GM12878 (cell line): ENCODE measurements around the gene SIMC1. TPM values are rescaled to one million over a fixed set of nuclear protein-coding genes. Genes with fewer than 3 reads are reported as not detected.
"Not testable (repeated sequence)": the region's sequence is repeated elsewhere in the genome, so short reads cannot be mapped to it uniquely, and the experiment has no call there.

Source experiments
- ATAC-seq: fragments of 200-7000 bp; cut with Tn5 transposase; 3 replicates; pipeline ENCODE4 v1.9.1; 2020; ENCODE audit warnings: mild to moderate bottlenecking, moderate library complexity
- BruUV-seq: library from RNA; stranded (reverse); fragments of 400-500 nt; replicated peaks from 2 replicates; lab custom pipeline; 2021; lab: Mats Ljungman, UMichigan
- CTCF ChIA-PET: fragments of 300-600 bp; sonication (Branson Sonifier 250); formaldehyde crosslinking; extraction: SDS; loops from one replicate; lab custom pipeline; 2021; ENCODE audit warnings: inconsistent platforms; lab: Yijun Ruan, JAX
- POLR2A ChIA-PET: fragments of 350-600 bp; formaldehyde crosslinking; extraction: SDS; loops from one replicate; lab custom pipeline; 2021; ENCODE audit warnings: inconsistent platforms; lab: Charles Lee
- RAD21 ChIA-PET: fragments of 300-600 bp; sonication (Branson Sonifier 250); formaldehyde crosslinking; loops from one replicate; lab custom pipeline; 2023; ENCODE audit warnings: antibody characterized with exemption; ENCODE audit not compliant: unreplicated experiment; lab: Charles Lee
- SMC1A ChIA-PET: fragments of 300-600 bp; sonication (Branson Sonifier 250); formaldehyde crosslinking; loops from one replicate; lab custom pipeline; 2023; ENCODE audit not compliant: unreplicated experiment, uncharacterized antibody; lab: Charles Lee
- DNase-seq: peaks from one replicate; pipeline ENCODE4 v3.0.0-alpha.2; 2011; ENCODE audit warnings: low read depth, low spot score
- FAIRE-seq: peaks from 3 replicates; lab custom pipeline; 2011; peaks lifted over from hg19 to GRCh38; lab: Jason Lieb, UNC
- H2AFZ ChIP-seq: 2 replicates; pipeline ENCODE4 v1.6.0; 2011; ENCODE audit warnings: low read depth, low read length, control low read depth; ENCODE audit not compliant: control insufficient read depth
- H3K27ac ChIP-seq: 2 replicates; pipeline ENCODE4 v1.5.1; 2011; ENCODE audit warnings: control low read depth; ENCODE audit not compliant: control insufficient read depth, insufficient read depth
- H3K27me3 ChIP-seq, 2 experiments: replicated peaks in 1 of 2; 2 replicates each; pipeline versions ENCODE4 v1.6.0 to v1.6.1; 2011; ENCODE audit warnings: low read length in 1 of 2; ENCODE audit not compliant: control insufficient read depth in 2 of 2, insufficient read depth in 2 of 2
- H3K36me3 ChIP-seq, 2 experiments: 2 replicates each; pipeline ENCODE4 v1.5.1; 2011; ENCODE audit warnings: low read length in 1 of 2; ENCODE audit not compliant: control insufficient read depth in 2 of 2, insufficient read depth in 2 of 2
- H3K4me1 ChIP-seq: 2 replicates; pipeline ENCODE4 v1.6.1; 2011; ENCODE audit warnings: mild to moderate bottlenecking, low read length, moderate library complexity, mixed read lengths; ENCODE audit not compliant: control insufficient read depth, insufficient read depth
- H3K4me2 ChIP-seq: 2 replicates; pipeline ENCODE4 v1.6.0; 2011; ENCODE audit warnings: control low read depth; ENCODE audit not compliant: control insufficient read depth, insufficient read depth
- H3K4me3 ChIP-seq: fragments of 200-600 bp; sonication (generic); 2 replicates; pipeline ENCODE4 v1.5.1; 2016
- H3K79me2 ChIP-seq: 2 replicates; pipeline ENCODE4 v1.6.0; 2011; ENCODE audit warnings: low read length; ENCODE audit not compliant: control insufficient read depth, insufficient read depth
- H3K9ac ChIP-seq: 2 replicates; pipeline ENCODE4 v1.8.0; 2011; ENCODE audit warnings: low read length, control low read depth, mixed read lengths; ENCODE audit not compliant: control insufficient read depth, insufficient read depth
- H3K9me3 ChIP-seq: replicated peaks from 3 replicates; pipeline ENCODE4 v1.5.1; 2011; ENCODE audit warnings: mild to moderate bottlenecking, low read length; ENCODE audit not compliant: control insufficient read depth, insufficient read depth
- H4K20me1 ChIP-seq: 2 replicates; pipeline ENCODE4 v1.6.0; 2011; ENCODE audit not compliant: control insufficient read depth, insufficient read depth
- WGBS: methylation state at CpG from one replicate; pipeline ENCODE4 v1.1.6; 2016; ENCODE audit warnings: low lambda C conversion rate; ENCODE audit not compliant: insufficient replicate concordance, insufficient coverage; ENCODE audit errors: missing lambda C conversion rate; 5-methylcytosine and 5-hydroxymethylcytosine counted together
- in situ Hi-C: fragments of 300-500 bp; cut with MboI; formaldehyde crosslinking; loops from 9 replicates; pipeline ENCODE4 v1.14.3; 2018; ENCODE audit warnings: mixed read lengths
- intact Hi-C: fragments of 100-400 bp; cut with micrococcal nuclease; formaldehyde crosslinking; loops from one replicate; pipeline ENCODE4 v1.14.2; 2022; ENCODE audit not compliant: unreplicated experiment
- polyA plus RNA-seq, 11 experiments: library from polyadenylated mRNA; depleted of rRNA in 4 of 11; unstranded in 6 of 11; stranded (reverse) in 5 of 11; fragments of >200 nt; fragmentation: Nextera tagmentation in 4 of 11; fragmentation: Illumina TruSeq in 1 of 11; extraction: Ambion mirVana in 4 of 11; extraction: Trizol in 1 of 11; gene quantifications; 1 replicate in 1 of 11; 2 replicates in 10 of 11; pipeline versions ENCODE4 v1.2.1 to v1.2.3, GENCODE V29; 2011 to 2016; ENCODE audit warnings: inconsistent platforms in 2 of 11, missing spikeins in 2 of 11, low read depth in 1 of 11
- total RNA-seq, 4 experiments: library from RNA; depleted of rRNA in 3 of 4; stranded (reverse); fragments of >200 nt in 3 of 4; fragmentation: Illumina TruSeq in 1 of 4; extraction: Trizol in 1 of 4; gene quantifications; 2 replicates each; pipeline versions ENCODE4 v1.2.1 to v1.2.3, GENCODE V29; 2013 to 2021

Gene SIMC1
- total and polyA plus RNA-seq, 10 of the 15 experiments (the other 5 are each of a cell fraction or from before 2014, with no cell fraction given) = 3.0 to 16.5 (median 10.4) TPM

GRCh38 chr5:176252171-176252570, 13.9 kb downstream of the SIMC1 start:
- ATAC-seq, H3K27ac ChIP-seq, DNase-seq, H3K4me2 ChIP-seq, H3K4me1 ChIP-seq, H3K79me2 ChIP-seq, RAD21 ChIA-PET, H3K27me3 ChIP-seq, FAIRE-seq, BruUV-seq, intact Hi-C loops, H2AFZ ChIP-seq, in situ Hi-C loops, H4K20me1 ChIP-seq, POLR2A ChIA-PET, H3K36me3 ChIP-seq, H3K4me3 ChIP-seq, H3K9me3 ChIP-seq, H3K9ac ChIP-seq, CTCF ChIA-PET, SMC1A ChIA-PET: not testable (repeated sequence)
- 96% methylated on average over 16 of the region's 36 CpGs for WGBS

- H3K36me3 ChIP-seq, H3K79me2 ChIP-seq, intact Hi-C loops, H3K4me1 ChIP-seq, POLR2A ChIA-PET, DNase-seq, FAIRE-seq, in situ Hi-C loops, H3K27ac ChIP-seq, H3K4me2 ChIP-seq, CTCF ChIA-PET, ATAC-seq, H2AFZ ChIP-seq, SMC1A ChIA-PET, RAD21 ChIA-PET, H4K20me1 ChIP-seq, H3K4me3 ChIP-seq, H3K9ac ChIP-seq, BruUV-seq, H3K27me3 ChIP-seq, H3K9me3 ChIP-seq: not testable (repeated sequence)
- 96% methylated on average over 6 of the region's 8 CpGs for WGBS
Observed at GRCh38 chr5:176253370-176254065, 15.3 kb downstream of the SIMC1 start.

- DNase-seq, BruUV-seq, H4K20me1 ChIP-seq, SMC1A ChIA-PET, H3K9me3 ChIP-seq, H3K27ac ChIP-seq, CTCF ChIA-PET, H3K4me3 ChIP-seq, in situ Hi-C loops, H3K27me3 ChIP-seq, POLR2A ChIA-PET, H3K9ac ChIP-seq, H2AFZ ChIP-seq, RAD21 ChIA-PET, H3K4me1 ChIP-seq, H3K36me3 ChIP-seq, intact Hi-C loops, H3K4me2 ChIP-seq, FAIRE-seq, H3K79me2 ChIP-seq: not testable (repeated sequence)
- WGBS = 100% methylated on average over 1 of the region's 2 CpGs
- ATAC-seq = 0 out of 3 replicates have a peak, but pooled peaks have one; percentile 21
Observed at GRCh38 chr5:176254066-176254393, 15.8 kb downstream of the SIMC1 start.

GRCh38 chr5:176257871-176258505, 19.8 kb downstream of the SIMC1 start:
- intact Hi-C loops, in situ Hi-C loops: not testable (repeated sequence)

More at GRCh38 chr5:176257871-176258505, 19.8 kb downstream of the SIMC1 start:
- CTCF ChIA-PET, RAD21 ChIA-PET, H3K79me2 ChIP-seq, BruUV-seq, H2AFZ ChIP-seq, H3K4me3 ChIP-seq, H3K4me2 ChIP-seq, H4K20me1 ChIP-seq, H3K4me1 ChIP-seq, H3K36me3 ChIP-seq, H3K27me3 ChIP-seq, H3K9ac ChIP-seq, H3K9me3 ChIP-seq, ATAC-seq, SMC1A ChIA-PET, DNase-seq, POLR2A ChIA-PET, H3K27ac ChIP-seq: not testable (repeated sequence)
- 98% methylated on average over 5 of the region's 5 CpGs for WGBS
- FAIRE-seq = peak; percentile 68
